DND-41 (cell line): Measurements from ENCODE around the gene CDH11.

Source experiments
- ATAC-seq: fragments of 200-7000 bp; cut with Tn5 transposase; 3 replicates; pipeline ENCODE4 v1.9.1; 2021; ENCODE audit warnings: low read depth; ENCODE audit not compliant: insufficient read depth
- DNase-seq: peaks from one replicate; pipeline ENCODE4 v3.0.0-alpha.2; 2020
- H2AFZ ChIP-seq: 2 replicates; pipeline ENCODE4 v1.6.0; 2012; ENCODE audit warnings: low read depth, low read length
- H3K27ac ChIP-seq: 2 replicates; pipeline ENCODE4 v1.5.1; 2012; ENCODE audit warnings: low read length, inconsistent platforms
- H3K27me3 ChIP-seq: fragments of 200-600 bp; sonication (generic); 2 replicates; pipeline ENCODE4 v1.6.0; 2012; ENCODE audit warnings: low read length, mild to moderate bottlenecking, inconsistent platforms; ENCODE audit not compliant: insufficient read depth, poor library complexity
- H3K36me3 ChIP-seq: 2 replicates; pipeline ENCODE4 v1.5.1; 2012; ENCODE audit warnings: low read length, inconsistent platforms; ENCODE audit not compliant: insufficient read depth
- H3K4me1 ChIP-seq: 2 replicates; pipeline ENCODE4 v1.5.1; 2012; ENCODE audit warnings: mild to moderate bottlenecking, low read length; ENCODE audit not compliant: insufficient read depth
- H3K4me2 ChIP-seq: 2 replicates; pipeline ENCODE4 v1.6.0; 2012; ENCODE audit warnings: mild to moderate bottlenecking, moderate library complexity, low read length, inconsistent platforms; ENCODE audit not compliant: insufficient read depth
- H3K4me3 ChIP-seq, 2 experiments: fragments of 200-600 bp in 1 of 2; shearing (Covaris generic) in 1 of 2; 2 replicates each; pipeline ENCODE4 v1.5.1; 2012 to 2016; ENCODE audit warnings: inconsistent platforms in 2 of 2, low read length in 2 of 2, mild to moderate bottlenecking in 2 of 2, low read depth in 1 of 2, moderate library complexity in 1 of 2
- H3K79me2 ChIP-seq: 2 replicates; pipeline ENCODE4 v1.6.0; 2012; ENCODE audit warnings: low read length, inconsistent platforms; ENCODE audit not compliant: insufficient read depth
- H3K9ac ChIP-seq: 2 replicates; pipeline ENCODE4 v1.6.0; 2012; ENCODE audit warnings: low read depth, mild to moderate bottlenecking, inconsistent platforms, low read length, moderate library complexity
- H3K9me3 ChIP-seq: 2 replicates; pipeline ENCODE4 v1.5.1; 2012; ENCODE audit warnings: low read length, moderate library complexity, mild to moderate bottlenecking, inconsistent platforms; ENCODE audit not compliant: insufficient read depth, severe bottlenecking
- H4K20me1 ChIP-seq: 2 replicates; pipeline ENCODE4 v1.6.0; 2012; ENCODE audit warnings: low read length; ENCODE audit not compliant: insufficient read depth
- EZH2 ChIP-seq: IDR thresholded peaks from 3 replicates; pipeline ENCODE4 v1.6.1; 2012; ENCODE audit warnings: borderline replicate concordance, low read depth, mild to moderate bottlenecking, moderate library complexity, low read length, inconsistent platforms; ENCODE audit not compliant: severe bottlenecking
- TF ChIP-seq, protein P1 (sequence below): IDR thresholded peaks from 2 replicates; pipeline ENCODE4 v1.5.1; 2012; ENCODE audit warnings: borderline replicate concordance, low read length, moderate library complexity, mild to moderate bottlenecking; ENCODE audit not compliant: poor library complexity, severe bottlenecking; ENCODE audit errors: extremely low read depth

CDH11 gene

DNA sequence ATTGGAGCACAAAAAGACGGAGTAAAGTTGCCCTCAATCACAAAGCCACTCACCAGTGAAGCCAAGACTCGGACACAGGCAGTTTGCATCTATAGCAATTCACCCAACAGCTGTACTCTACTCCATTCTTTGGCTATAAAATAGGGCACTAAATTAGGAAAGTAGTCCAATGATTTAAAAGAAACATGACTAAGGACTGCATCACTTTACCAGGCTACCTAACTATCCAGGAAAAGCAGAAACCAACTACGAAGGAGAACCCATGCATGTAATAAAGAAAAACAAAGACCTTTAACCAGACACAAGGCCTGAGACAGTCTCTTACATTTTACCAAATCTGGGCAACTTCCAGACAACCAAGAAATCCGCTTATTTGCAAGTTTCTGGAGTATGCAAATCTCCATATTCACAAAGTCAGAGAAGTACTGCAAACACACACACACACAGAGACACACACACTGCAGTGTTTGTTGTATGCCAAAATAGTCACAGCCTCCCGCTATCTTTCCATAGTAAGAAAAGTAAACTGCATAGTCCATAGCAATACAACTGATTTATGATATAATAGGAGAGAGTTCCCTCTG lies 59.8 kb downstream of the CDH11 start:
- Histone ChIP-seq H3K36me3 (no peaks in the 10 kb centered on the region), H2AFZ (no peak overlapping the region), H3K9me3 (no peaks in the 10 kb centered on the region), H3K9ac (no peak overlapping the region), H3K79me2 (no peaks in the 10 kb centered on the region), H3K4me2 (no peak overlapping the region), H3K4me1 (no peaks in the 10 kb centered on the region), H4K20me1 (no peaks in the 10 kb centered on the region), H3K27ac (no peak overlapping the region), H3K27me3 (no peaks in the 10 kb centered on the region), H3K4me3 (no peak overlapping the region)
- TF ChIP-seq, protein P1, sequence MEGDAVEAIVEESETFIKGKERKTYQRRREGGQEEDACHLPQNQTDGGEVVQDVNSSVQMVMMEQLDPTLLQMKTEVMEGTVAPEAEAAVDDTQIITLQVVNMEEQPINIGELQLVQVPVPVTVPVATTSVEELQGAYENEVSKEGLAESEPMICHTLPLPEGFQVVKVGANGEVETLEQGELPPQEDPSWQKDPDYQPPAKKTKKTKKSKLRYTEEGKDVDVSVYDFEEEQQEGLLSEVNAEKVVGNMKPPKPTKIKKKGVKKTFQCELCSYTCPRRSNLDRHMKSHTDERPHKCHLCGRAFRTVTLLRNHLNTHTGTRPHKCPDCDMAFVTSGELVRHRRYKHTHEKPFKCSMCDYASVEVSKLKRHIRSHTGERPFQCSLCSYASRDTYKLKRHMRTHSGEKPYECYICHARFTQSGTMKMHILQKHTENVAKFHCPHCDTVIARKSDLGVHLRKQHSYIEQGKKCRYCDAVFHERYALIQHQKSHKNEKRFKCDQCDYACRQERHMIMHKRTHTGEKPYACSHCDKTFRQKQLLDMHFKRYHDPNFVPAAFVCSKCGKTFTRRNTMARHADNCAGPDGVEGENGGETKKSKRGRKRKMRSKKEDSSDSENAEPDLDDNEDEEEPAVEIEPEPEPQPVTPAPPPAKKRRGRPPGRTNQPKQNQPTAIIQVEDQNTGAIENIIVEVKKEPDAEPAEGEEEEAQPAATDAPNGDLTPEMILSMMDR, result no peak
- no peak for TF ChIP-seq EZH2
- ATAC-seq, result no peak
- no peak for DNase-seq

DNA sequence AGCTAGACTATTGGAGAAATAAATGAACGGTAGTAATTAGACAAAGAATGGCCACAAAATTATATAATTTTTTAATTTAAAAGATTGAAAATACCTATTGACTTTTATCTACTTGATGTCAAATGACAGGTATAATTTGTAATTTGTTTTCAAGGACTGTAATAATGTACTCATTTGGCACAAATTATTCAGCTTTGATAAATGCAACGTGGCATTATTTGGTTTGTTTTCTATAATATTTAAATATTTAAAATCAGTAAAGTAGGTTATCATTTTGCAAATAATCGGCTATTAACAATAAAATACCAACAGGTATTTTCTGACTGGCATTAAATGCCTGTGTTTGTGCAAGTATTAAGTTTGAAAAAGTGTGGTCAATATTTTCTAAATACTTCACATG lies 60.6 kb downstream of the CDH11 start:
- H3K27me3 ChIP-seq, result no peaks in the 10 kb centered on the region
- H3K27ac ChIP-seq, result no peak overlapping the region
- H3K4me2 ChIP-seq, result no peak overlapping the region
- H4K20me1 ChIP-seq, result no peaks in the 10 kb centered on the region
- no peaks in the 10 kb centered on the region for H3K9me3 ChIP-seq
- no peak overlapping the region for H3K4me3 ChIP-seq
- ATAC-seq (no peak), DNase-seq (no peak)
- TF ChIP-seq, protein P1, result no peak
- TF ChIP-seq EZH2, result no peak
- H3K36me3 ChIP-seq, result no peaks in the 10 kb centered on the region
- no peaks in the 10 kb centered on the region for H3K4me1 ChIP-seq
- H2AFZ ChIP-seq, result no peak overlapping the region
- no peaks in the 10 kb centered on the region for H3K79me2 ChIP-seq
- H3K9ac ChIP-seq, result no peak overlapping the region

DNA sequence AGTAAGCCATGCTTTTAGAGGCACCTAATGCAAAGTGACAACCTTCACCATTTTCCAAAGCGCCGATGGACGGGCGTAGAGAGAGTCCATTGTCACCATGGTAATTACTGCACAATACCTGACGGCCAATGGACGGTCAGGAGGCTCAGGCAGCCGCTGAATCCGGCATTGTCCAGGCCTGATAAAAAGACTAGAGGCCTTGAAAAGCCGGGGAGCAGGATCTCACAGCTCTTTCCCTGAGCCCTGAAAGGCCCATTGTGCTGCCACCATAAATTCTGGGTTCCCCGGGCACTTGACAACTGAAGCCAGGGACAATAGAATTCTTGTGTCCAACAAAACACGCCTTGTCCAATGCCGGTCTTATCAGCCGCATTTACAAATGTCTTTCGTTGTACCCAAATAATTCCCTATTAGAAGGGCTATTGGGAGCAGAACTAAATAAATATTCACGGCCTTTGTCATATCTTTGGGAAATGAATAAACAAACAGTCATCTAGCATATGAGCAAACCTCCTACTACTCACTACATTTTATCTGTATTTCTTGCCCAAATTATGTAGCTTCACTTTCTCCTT lies 62.4 kb downstream of the CDH11 start:
- DNase-seq (no peak), ATAC-seq (no peak)
- no peaks in the 10 kb centered on the region for H3K9me3 ChIP-seq
- H3K4me3 ChIP-seq, result no peak overlapping the region
- no peak for TF ChIP-seq EZH2
- TF ChIP-seq, protein P1, result no peak
- no peak overlapping the region for H2AFZ ChIP-seq
- H3K4me2 ChIP-seq, result no peak overlapping the region
- H4K20me1 ChIP-seq, result no peaks in the 10 kb centered on the region
- H3K4me1 ChIP-seq, result no peaks in the 10 kb centered on the region
- no peak overlapping the region for H3K9ac ChIP-seq
- no peak overlapping the region for H3K27ac ChIP-seq
- H3K36me3 ChIP-seq, result no peaks in the 10 kb centered on the region
- H3K79me2 ChIP-seq, result no peaks in the 10 kb centered on the region
- H3K27me3 ChIP-seq, result no peaks in the 10 kb centered on the region
